Activated CD8-positive, alpha-beta T cell treated with anti-CD3 and anti-CD28 coated beads for 36 hours (primary cell): ENCODE data around the gene ANKRD60. TPM values are rescaled to one million over a fixed set of nuclear protein-coding genes. Genes with fewer than 3 reads are reported as not detected.
A peak's percentile ranks its signal among the peaks of the same experiment; 100 is the strongest.

ENCODE experiments used
- ATAC-seq: fragments of 200-7000 bp; cut with Tn5 transposase; one replicate; pipeline ENCODE4 v1.10.0; 2021; ENCODE audit warnings: mild to moderate bottlenecking, moderate library complexity
- CTCF ChIA-PET: fragments of 350-600 bp; sonication (Branson Sonifier 250); formaldehyde crosslinking; loops from one replicate; lab custom pipeline; 2021; ENCODE audit warnings: antibody characterized with exemption; lab: Charles Lee
- POLR2A ChIA-PET: fragments of 350-600 bp; sonication (Branson Sonifier 250); formaldehyde crosslinking; loops from one replicate; lab custom pipeline; 2021; ENCODE audit warnings: antibody characterized with exemption; lab: Charles Lee
- DNase-seq: peaks from one replicate; pipeline ENCODE4 v3.0.0-alpha.2; 2020
- H3K27ac Mint-ChIP-seq: one replicate; pipeline ENCODE4 v1.8.0; 2021; ENCODE audit warnings: mild to moderate bottlenecking, mixed read lengths
- H3K27me3 Mint-ChIP-seq: one replicate; pipeline ENCODE4 v1.8.0; 2021; ENCODE audit warnings: mixed read lengths
- H3K36me3 Mint-ChIP-seq: one replicate; pipeline ENCODE4 v1.8.0; 2021; ENCODE audit warnings: low read depth, mixed read lengths
- H3K4me1 Mint-ChIP-seq: one replicate; pipeline ENCODE4 v1.8.0; 2021; ENCODE audit warnings: low read depth, mixed read lengths
- H3K4me3 Mint-ChIP-seq: one replicate; pipeline ENCODE4 v1.8.0; 2021; ENCODE audit warnings: mild to moderate bottlenecking, moderate library complexity, mixed read lengths
- H3K9me3 Mint-ChIP-seq: one replicate; pipeline ENCODE4 v1.8.0; 2021; ENCODE audit warnings: mixed read lengths
- CTCF ChIP-seq: fragments of 200-600 bp; IDR thresholded peaks from one replicate; pipeline ENCODE4 v1.8.0; 2022; ENCODE audit warnings: antibody characterized with exemption, mild to moderate bottlenecking
- intact Hi-C: fragments of 100-400 bp; cut with micrococcal nuclease; formaldehyde crosslinking; loops from one replicate; pipeline ENCODE4 v1.10.0; 2022
- total RNA-seq, 2 experiments: library from RNA; stranded (reverse); gene quantifications; one replicate each; pipeline ENCODE4 v1.2.3, GENCODE V29; 2021

ANKRD60 gene
- total RNA-seq, 2 experiments from 2014 or later, result not detected

- peak; percentile 81 for ATAC-seq
- POLR2A ChIA-PET, result interaction anchor here (2.3 kb wide), 1 partner anchor 35 kb away, joined by 6 read pairs; no protein-coding TSS in a partner anchor
- H3K4me3 Mint-ChIP-seq, result no peak overlapping the region
- CTCF ChIA-PET, result interaction anchor here (1.1 to 2.3 kb wide), 4 partner anchors 37 to 379 kb away, joined by 3 to 11 read pairs (median 4); partner anchors contain the start of gene STX16
- no peak for TF ChIP-seq CTCF
- DNase-seq, result peak; percentile 81
- H3K27ac Mint-ChIP-seq, result peak overlapping the region; percentile 21
- H3K36me3 Mint-ChIP-seq, result peaks cover 24% of the 10 kb centered on the region
- H3K4me1 Mint-ChIP-seq, result peaks cover 38% of the 10 kb centered on the region
- peaks cover 3% of the 10 kb centered on the region for H3K9me3 Mint-ChIP-seq
- no peaks in the 10 kb centered on the region for H3K27me3 Mint-ChIP-seq
- intact Hi-C loops, result no loop called here
Measured at GRCh38 chr20:58271606-58272351, 43.3 kb upstream of the ANKRD60 start.

GRCh38 chr20:58268936-58269619, 40.6 kb upstream of the ANKRD60 start:
- Mint-ChIP-seq H3K9me3 (no peaks in the 10 kb centered on the region), H3K27me3 (no peaks in the 10 kb centered on the region), H3K27ac (peak overlapping the region; percentile 56), H3K4me1 (peaks cover 37% of the 10 kb centered on the region), H3K36me3 (peaks cover 26% of the 10 kb centered on the region), H3K4me3 (no peak overlapping the region)
- peak; percentile 59 for ATAC-seq
- DNase-seq, result peak; percentile 49
- TF ChIP-seq CTCF, result no peak
- ChIA-PET CTCF (no interaction called here), POLR2A (no interaction called here)
- intact Hi-C loops, result no loop called here

GRCh38 chr20:58268421-58268821, 40.0 kb upstream of the ANKRD60 start:
- CTCF ChIA-PET, result interaction anchor here (1.3 kb wide), 1 partner anchor 20 kb away, joined by 4 read pairs; no protein-coding TSS in a partner anchor
- peaks cover 24% of the 10 kb centered on the region for H3K36me3 Mint-ChIP-seq
- no peak overlapping the region for H3K4me3 Mint-ChIP-seq
- POLR2A ChIA-PET, result no interaction called here
- H3K27ac Mint-ChIP-seq, result peak overlapping the region; percentile 19
- ATAC-seq (no peak), DNase-seq (no peak)
- H3K4me1 Mint-ChIP-seq, result peaks cover 37% of the 10 kb centered on the region
- intact Hi-C loops, result no loop called here
- no peaks in the 10 kb centered on the region for H3K9me3 Mint-ChIP-seq
- no peaks in the 10 kb centered on the region for H3K27me3 Mint-ChIP-seq
- TF ChIP-seq CTCF, result no peak

- H3K27me3 Mint-ChIP-seq, result no peaks in the 10 kb centered on the region
- peak; percentile 52 for ATAC-seq
Measured at GRCh38 chr20:58267389-58268215, 39.1 kb upstream of the ANKRD60 start.

More at GRCh38 chr20:58267389-58268215, 39.1 kb upstream of the ANKRD60 start:
- POLR2A ChIA-PET, result interaction anchor here (0.6 to 1.5 kb wide), 4 partner anchors 19 to 512 kb away, joined by 3 to 4 read pairs (median 3); partner anchors contain the start of gene VAPB
- Mint-ChIP-seq H3K9me3 (no peaks in the 10 kb centered on the region), H3K27ac (peak overlapping the region; percentile 57), H3K36me3 (peaks cover 30% of the 10 kb centered on the region), H3K4me3 (no peak overlapping the region), H3K4me1 (peaks cover 37% of the 10 kb centered on the region)
- TF ChIP-seq CTCF, result no peak
- CTCF ChIA-PET, result interaction anchor here (0.7 to 1.3 kb wide), 6 partner anchors 12 to 153 kb away, joined by 3 to 5 read pairs (median 3); no protein-coding TSS in a partner anchor
- no peak for DNase-seq
- intact Hi-C loops, result no loop called here
